GM19324 (cell line): ENCODE results near the gene CD300LG.
"Not testable (repeated sequence)": the region's sequence is repeated elsewhere in the genome, so short reads cannot be mapped to it uniquely, and the experiment has no call there.

Experiments
- ATAC-seq: cut with Tn5 transposase; IDR thresholded peaks from one replicate; pipeline ENCODE4 v1.9.1; 2021; ENCODE audit warnings: mild to moderate bottlenecking, moderate library complexity; ENCODE audit not compliant: unreplicated experiment, low FRiP score

The CD300LG gene

DNA sequence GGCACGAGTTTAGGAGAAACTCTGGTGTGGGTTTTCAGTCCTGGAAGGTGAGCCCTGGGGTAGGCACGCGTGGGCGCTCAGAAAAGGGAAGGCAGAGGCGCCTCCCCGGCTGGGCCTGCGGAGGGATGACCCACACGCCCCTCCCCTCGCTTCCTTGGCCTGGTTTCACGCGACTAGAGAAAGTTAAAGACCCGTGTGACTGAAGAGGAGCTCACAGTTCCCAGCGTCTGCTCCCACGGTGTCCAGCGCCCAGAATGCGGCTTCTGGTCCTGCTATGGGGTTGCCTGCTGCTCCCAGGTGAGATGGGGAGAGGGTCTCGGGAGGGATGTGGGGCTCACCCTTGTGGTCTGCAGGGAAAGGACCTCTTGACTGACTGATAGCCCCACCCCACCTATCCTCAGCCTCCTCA, at the start of gene CD300LG:
TSS of gene CD300LG (plus strand) at position 214 of the 409 bp plus-strand sequence. CDS start at position 255, 41 bp downstream.
- ATAC-seq, result no peak

DNA sequence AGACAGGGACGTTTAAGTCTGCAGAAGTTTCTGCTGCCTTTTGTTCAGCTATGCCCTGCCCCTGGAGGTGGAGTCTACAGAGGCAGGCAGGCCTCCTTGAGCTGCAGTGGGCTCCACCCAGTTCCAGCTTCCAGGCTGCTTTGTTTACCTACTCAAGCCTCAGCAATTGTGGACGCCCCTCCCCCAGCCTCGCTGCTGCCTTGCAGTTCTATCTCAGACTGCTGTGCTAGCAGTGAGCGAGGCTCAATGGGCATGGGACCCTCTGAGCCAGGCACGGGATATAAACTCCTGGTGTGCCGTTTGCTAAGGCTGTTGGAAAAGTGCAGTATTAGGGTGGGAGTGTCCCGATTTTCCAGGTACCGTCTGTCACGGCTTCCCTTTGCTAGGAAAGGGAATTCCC, 49.0 kb upstream of the CD300LG start:
- ATAC-seq, result not testable (repeated sequence)

DNA sequence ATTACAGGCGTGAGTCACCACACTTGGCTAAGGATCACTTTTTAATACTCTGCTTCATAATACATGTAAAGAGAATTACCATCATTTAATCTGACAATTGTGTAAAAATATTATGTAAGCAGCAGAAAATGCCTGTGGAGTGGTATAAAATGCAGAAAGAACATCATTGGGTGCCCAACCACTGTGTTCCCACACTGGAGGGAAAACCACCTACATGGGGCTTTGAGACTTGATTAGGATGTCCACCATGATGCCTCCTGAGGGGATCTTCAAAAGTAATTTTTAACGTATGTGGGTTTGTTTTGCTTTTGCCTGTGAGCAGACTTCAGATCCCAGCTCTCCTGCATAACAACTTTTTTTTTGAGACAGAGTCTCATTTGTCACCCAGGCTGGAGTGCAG, 47.9 kb upstream of the CD300LG start:
- ATAC-seq, result no peak

DNA sequence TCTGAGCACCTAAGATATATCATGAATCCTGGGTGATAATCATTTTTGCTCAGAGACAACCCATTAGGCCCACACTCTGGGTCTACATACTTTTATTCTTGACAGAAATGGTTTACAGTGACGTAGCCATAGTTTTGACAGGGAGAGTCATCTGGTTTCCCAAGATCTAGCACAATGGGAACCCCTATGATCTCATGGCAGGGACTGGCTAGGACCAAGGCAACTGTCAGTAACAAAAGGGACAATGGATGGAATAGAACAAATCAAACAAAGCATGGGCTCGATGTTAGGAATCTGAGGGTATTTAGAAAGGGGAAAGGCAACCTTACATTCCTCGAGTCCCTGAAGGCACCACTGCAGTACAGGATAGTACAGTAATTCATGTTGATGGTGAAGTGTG, 46.2 kb upstream of the CD300LG start:
- ATAC-seq, result no peak

GRCh38 chr17:43801844-43802243, 45.1 kb upstream of the CD300LG start:
- no peak for ATAC-seq

DNA sequence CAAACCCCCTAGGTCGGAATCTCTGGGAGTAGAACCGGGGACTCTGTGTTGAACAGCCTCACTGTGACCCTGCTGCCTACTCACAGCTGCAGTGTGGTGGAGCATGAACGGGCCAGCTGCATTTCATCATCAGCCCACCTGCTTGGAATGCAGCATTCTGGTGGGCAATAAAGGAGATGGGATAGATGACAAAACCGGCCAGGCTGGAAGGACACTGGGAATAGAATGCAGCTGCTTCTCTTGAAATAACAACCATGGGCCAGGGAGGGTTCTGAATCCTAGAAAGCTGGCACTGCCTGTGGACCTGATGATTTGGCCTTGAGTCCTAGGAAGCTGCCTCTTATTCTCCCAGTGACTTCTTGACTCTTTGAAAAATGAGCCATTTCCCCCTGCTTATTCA, 43.2 kb upstream of the CD300LG start:
- ATAC-seq, result no peak

GRCh38 chr17:43805117-43805516, 41.9 kb upstream of the CD300LG start:
- ATAC-seq, result no peak

- ATAC-seq, result no peak
These were observed 38.9 kb upstream of the CD300LG start for GRCh38 chr17:43808076-43808475.

DNA sequence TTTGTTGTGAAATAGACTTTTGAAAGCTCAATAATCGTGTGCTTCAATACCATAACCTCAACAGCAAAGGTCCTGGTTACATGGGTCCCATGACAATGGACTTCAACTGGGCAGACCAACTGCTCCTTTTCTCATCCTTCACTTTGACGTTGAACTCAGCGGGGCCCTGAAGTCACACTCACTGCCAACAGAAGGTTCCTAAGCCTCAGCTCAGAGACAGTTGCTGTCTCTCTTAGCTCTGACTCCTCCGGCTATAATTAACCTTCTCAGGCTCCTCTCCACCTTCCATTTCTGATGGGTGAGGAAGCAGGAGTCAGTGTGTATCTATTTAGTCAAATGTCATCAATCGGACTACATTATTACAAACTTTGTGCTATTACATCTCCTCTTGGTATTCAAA, 37.9 kb upstream of the CD300LG start:
- no peak for ATAC-seq

DNA sequence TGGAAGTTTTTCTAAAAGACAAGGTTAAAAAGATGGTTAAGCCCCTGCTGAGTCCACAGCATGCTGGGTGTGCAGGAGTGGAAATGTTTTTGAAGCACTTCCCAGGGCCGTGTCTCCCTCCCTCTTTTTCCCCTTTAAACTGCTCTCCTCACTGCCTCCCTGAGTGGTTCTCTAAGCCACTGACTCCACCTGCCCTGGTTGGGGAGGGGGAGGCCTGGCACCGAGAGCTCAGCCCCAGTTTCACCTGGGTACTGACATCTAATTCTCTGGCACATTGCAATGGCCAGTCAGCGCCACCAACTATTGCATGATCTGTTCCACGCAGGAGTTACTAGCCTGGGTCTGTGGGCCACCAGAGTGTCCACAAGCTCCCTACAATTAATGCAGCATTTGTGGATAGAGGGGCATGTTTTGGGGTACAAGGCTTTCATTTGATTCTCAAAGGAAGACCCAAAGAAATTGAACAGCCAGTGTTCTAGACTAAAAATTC, 36.7 kb upstream of the CD300LG start:
- ATAC-seq, result no peak

GRCh38 chr17:43810823-43811222, 36.2 kb upstream of the CD300LG start:
- ATAC-seq, result no peak

DNA sequence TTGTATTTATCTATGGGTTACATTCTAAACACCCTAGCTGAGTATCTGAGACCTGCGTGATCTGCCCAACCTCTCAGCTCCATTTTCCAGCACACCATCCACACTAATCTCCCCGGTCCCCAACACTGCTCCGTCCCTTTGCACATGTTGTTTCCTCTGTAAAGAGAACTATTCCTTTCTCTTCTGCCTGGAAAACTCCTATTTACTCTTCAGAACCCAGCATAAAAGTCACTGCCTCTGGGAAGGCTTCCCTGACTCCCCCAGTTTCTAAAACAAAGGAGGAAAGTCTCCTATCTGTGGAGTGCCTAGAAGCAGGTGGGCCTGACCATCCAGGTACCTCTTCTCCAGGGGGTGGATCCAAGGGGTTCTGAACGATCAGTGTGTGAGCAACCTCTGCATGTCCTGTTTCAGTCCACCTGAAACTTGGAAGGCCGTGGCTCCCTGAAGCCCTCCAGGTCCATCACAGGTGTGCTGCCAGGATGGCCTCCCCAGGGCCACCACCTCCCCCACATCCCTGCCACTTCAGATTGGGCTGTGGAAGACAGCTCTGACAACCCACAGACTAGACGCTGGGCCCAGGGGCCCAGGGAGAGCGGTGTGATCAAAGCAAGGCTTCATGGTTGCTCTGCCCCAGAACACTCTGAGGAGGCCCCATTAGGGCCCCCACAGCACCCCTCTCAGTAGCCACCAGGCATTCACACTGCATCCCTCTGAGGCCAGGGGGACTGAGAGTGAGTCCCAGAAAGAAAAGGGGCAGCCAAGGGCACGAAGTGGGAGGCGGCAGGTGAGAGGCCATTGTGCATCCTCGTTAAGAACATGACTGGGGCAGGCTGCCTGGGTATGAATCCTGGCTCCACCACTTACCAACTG, 34.3 kb upstream of the CD300LG start:
- no peak for ATAC-seq

- ATAC-seq, result no peak
These were observed 33.6 kb upstream of the CD300LG start for GRCh38 chr17:43813386-43813785.

- ATAC-seq, result no peak
These were observed 33.0 kb upstream of the CD300LG start for GRCh38 chr17:43814026-43814425.

DNA sequence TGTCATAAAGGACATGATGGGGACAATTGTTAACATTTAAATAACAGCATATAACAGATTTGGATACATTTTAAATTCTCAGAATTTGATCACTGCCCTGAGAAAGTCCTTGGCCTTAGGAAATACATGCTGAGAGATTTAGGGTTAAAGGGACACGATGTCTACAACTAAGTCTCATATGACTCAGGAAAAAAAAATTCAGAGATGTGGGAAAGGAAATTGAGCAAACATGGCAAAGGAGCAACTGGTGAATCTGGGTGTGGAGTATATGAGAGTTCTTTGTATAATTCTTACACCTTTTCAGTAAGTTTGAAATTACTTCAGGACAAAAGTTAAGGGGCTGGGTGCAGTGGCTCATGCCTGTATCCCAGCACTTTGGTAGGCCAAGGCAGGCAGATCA, 32.3 kb upstream of the CD300LG start:
- ATAC-seq, result no peak

DNA sequence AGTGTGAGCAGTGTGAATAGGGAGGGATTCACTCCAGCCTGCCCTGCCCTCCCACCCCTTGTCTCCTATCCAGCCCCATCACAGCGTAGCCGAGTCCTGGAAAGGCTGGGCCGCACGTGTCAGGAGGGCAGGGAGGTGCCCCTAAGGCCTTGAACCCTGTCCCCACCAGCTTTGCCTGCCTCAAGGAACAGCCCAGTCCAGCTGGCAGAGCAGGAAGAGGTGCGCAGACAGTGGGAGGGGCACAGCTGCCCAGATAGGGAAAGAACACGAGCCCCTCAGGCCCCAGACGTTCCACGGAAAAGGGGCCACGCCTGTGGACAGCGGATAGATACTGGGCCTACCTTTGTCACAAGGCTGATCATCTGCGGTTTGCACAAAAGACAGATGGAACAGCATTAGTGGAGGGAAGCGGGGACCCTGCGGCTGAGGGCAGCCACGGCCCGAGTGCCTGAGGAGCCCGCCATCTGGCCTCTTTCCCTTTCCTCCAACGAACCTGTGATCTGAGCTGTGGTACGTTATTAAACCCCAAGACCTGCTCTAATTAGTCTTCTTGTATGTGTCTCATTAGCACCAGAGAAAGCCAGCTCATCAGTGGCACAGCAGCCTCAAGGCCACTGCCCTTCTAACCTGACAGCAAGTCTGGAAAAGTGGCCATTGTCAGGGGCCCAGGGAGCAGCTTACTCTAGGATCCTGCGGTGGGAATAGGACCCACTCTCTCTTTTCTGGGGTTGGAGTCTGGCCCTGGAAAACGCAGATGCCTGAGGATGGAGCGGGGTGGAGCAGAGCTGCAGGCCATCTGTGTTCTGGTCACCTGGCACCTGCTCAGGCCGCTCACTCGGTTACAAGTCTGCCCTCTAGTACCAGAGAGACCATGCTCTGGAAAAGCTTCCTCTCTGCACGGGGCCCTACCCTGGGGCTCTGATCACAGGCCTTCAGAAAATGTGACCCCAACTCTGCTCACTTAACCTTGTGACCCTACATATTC, 30.3 kb upstream of the CD300LG start:
- no peak for ATAC-seq

DNA sequence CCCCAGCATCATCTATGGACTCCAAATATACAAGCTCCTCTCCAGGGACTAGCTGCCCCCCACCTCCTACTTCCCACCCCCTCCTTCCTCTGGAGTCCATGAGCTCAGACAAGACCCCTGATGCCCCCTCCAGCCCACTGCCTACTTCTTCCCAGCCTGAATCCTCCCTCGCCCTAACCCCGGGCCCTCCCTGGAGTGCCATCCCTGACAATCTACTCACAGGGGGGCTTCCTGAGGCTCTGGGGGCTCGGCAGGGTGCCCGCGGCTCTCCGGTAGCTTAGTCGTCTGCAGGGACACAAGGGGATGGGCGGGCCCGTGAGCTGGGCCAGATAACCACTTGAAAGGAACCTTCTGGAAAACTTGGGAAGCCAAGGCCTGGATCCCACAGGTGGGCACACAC, 29.1 kb upstream of the CD300LG start:
- no peak for ATAC-seq

DNA sequence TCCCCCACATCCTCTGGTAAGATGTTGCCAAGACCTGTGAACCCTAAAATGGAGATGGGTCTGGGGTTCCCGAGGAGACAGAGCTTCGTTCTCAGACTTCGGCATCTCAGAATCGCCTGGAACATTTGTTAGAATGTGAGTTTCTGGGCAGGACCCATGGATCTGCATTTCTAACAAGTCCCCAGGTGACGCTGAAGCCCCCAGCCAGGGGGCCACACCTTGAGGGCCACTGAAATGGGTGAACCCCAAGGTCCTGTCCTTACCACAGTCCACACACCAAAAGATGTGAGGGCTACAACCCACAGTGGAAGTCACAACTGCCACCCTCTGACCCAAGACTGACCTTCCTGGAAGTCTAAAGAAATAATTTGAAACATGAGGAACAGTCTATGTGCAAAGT, 28.0 kb upstream of the CD300LG start:
- ATAC-seq, result no peak

GRCh38 chr17:43820759-43821158, 26.2 kb upstream of the CD300LG start:
- ATAC-seq, result no peak

DNA sequence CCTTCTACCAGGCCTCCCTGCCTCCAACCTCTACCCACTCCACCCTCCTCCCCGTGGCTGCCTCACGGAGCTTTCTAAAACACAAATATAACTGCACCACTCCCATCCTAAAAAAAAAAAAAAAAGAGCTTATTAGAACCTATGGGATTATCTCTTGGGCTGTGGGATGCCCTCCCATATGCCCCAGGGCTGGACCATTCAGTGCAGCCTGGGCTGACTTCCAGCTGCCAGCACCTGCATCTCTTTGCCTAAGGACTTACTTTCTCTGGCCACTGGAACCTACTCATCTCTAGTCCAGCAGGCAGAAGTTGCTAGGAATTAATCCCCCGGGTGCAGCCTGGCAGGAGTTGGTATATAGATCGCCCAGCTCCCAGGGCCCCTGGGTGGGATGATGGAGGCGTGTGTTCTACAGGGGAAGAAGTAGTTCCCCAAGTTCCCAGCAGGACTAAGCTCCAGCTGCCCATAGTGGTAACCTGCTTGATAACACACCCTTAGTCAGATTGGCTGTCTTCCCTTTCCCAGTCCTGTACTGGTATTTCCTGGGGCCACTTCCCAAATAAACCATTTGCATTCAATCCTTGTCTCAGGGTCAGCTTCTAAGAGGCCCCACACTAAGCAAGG, 24.3 kb upstream of the CD300LG start:
- no peak for ATAC-seq
